Activated naive CD4-positive, alpha-beta T cell treated with anti-CD3 and anti-CD28 coated beads, Interleukin-2, amount 10 ng/mL, durations not matched to agents 7 days and 5 days (primary cell): ENCODE data around the gene ALK.

ENCODE experiments used
- CTCF ChIA-PET: fragments of 350-600 bp; sonication (Branson Sonifier 250); formaldehyde crosslinking; loops from one replicate; lab custom pipeline; 2021; ENCODE audit warnings: antibody characterized with exemption; lab: Charles Lee
- DNase-seq: peaks from one replicate; pipeline ENCODE4 v3.0.0-alpha.2; 2020
- H3K27ac Mint-ChIP-seq: one replicate; pipeline ENCODE4 v1.8.0; 2021; ENCODE audit warnings: mild to moderate bottlenecking, moderate library complexity, mixed read lengths
- H3K27me3 Mint-ChIP-seq: one replicate; pipeline ENCODE4 v1.8.0; 2021; ENCODE audit warnings: mild to moderate bottlenecking, mixed read lengths
- H3K36me3 Mint-ChIP-seq: one replicate; pipeline ENCODE4 v1.8.0; 2021; ENCODE audit warnings: mixed read lengths
- H3K4me1 Mint-ChIP-seq: one replicate; pipeline ENCODE4 v1.8.0; 2021; ENCODE audit warnings: mixed read lengths
- H3K4me3 Mint-ChIP-seq: one replicate; pipeline ENCODE4 v1.8.0; 2021; ENCODE audit warnings: mild to moderate bottlenecking, moderate library complexity, mixed read lengths
- H3K9me3 Mint-ChIP-seq: one replicate; pipeline ENCODE4 v1.8.0; 2021; ENCODE audit warnings: mixed read lengths

The ALK gene

DNA sequence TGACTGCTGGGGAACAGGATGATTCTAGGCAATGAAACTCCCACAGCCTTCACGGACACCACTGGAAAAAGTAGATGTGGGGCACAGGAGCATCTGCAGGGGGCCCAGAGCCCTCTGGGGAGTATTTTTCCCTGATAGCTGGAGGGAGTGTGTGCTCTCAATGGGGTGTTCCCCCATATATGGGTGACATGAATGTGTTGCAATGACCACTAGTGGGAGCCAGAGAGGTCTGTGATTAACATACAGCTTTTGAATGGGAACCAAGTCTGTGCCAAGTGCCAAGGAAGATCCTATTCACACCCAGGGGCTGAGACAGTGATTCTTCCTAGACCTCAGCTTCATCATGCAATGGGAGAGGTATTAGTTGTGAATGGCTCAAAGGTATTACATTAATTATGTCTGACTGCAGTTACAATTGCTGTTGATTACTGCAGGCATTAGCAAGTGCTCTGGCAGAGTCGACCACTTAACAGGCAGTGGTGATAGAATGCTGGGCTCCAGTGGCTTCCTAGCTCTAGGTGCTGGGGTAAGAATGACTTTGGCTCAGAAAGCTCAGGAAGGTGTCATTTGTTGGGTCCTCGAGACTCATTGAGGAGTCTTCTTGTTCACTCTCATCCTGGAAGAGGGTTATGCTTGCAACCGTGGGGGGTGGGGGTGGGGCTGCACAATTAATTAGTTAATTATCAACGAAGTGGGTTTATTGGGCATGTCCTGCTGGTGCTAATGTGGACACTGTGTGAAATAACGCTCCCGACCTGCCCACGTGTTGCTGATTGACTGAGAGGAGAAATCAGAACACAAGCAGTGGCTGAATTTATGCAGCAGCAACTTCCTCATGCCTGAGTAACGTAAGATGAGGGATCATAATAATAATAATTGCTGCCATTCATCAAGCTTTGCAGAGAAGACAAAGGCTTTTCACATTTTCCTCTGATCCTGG is 612.0 kb downstream of the ALK start:
- DNase-seq: peak; percentile 62
- H3K27ac Mint-ChIP-seq: no peak overlapping the region
- H3K27me3 Mint-ChIP-seq: peaks cover 46% of the 10 kb centered on the region
- H3K4me1 Mint-ChIP-seq: peaks cover 9% of the 10 kb centered on the region
- H3K4me3 Mint-ChIP-seq: no peak overlapping the region
- CTCF ChIA-PET: interaction anchor here (0.8 to 2.6 kb wide), 21 partner anchors 8 to 806 kb away, joined by 3 to 13 read pairs (median 5); no protein-coding TSS in a partner anchor
- no peaks in the 10 kb centered on the region for H3K36me3 Mint-ChIP-seq
- no peaks in the 10 kb centered on the region for H3K9me3 Mint-ChIP-seq

DNA sequence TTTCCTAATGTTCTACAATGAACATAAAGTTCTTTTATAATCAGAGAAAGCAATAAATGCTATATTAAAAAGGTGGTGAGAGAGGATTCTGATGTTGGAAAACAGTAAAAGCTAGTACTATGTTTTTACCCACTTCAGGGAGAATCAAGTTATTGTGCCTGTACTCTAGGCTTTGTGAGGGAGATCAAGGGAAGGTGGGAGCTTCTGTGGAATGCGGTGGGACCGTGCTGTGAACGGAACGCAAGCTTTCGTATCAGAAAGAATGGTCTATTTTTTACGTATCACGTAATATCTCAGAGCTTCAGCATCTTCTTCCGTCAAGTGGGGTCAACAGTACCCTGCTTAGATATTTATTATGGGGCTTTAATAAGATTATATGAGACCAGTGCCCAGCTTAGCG is 613.0 kb downstream of the ALK start:
- CTCF ChIA-PET: interaction anchor here (0.6 to 2.6 kb wide), 20 partner anchors 9 to 763 kb away, joined by 3 to 13 read pairs (median 5); no protein-coding TSS in a partner anchor

DNA sequence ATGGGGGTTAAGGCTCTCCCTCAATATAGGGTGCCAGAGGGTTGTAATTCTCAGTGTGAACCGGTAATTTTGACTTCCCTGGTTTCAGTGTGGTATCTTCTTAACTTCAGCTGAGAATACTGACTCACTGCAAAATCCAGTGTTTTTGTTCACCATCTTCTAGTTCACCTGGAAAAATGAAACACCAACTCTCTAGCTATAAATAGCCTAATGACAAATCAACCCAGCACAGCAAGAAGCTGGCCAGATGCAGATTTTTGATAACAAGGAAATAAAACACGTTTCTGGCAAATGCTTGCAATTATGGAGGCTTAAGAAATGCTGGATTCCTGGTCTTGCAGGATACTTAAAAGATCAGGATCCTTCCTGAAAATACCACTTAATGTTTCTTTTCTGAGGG is 613.9 kb downstream of the ALK start:
- CTCF ChIA-PET: interaction anchor here (0.7 to 2.6 kb wide), 7 partner anchors 10 to 497 kb away, joined by 3 to 13 read pairs (median 4); no protein-coding TSS in a partner anchor
- Mint-ChIP-seq H3K27me3 (peaks cover 30% of the 10 kb centered on the region), H3K36me3 (no peaks in the 10 kb centered on the region), H3K27ac (no peak overlapping the region), H3K4me1 (no peaks in the 10 kb centered on the region), H3K9me3 (no peaks in the 10 kb centered on the region), H3K4me3 (no peak overlapping the region)
- no peak for DNase-seq

More for the DNA sequence above, 613.0 kb downstream of the ALK start:
- no peak overlapping the region for H3K27ac Mint-ChIP-seq
- peaks cover under 1% of the 10 kb centered on the region for H3K4me1 Mint-ChIP-seq
- peaks cover 38% of the 10 kb centered on the region for H3K27me3 Mint-ChIP-seq
- H3K36me3 Mint-ChIP-seq: no peaks in the 10 kb centered on the region
- DNase-seq: no peak
- H3K4me3 Mint-ChIP-seq: no peak overlapping the region
- no peaks in the 10 kb centered on the region for H3K9me3 Mint-ChIP-seq

DNA sequence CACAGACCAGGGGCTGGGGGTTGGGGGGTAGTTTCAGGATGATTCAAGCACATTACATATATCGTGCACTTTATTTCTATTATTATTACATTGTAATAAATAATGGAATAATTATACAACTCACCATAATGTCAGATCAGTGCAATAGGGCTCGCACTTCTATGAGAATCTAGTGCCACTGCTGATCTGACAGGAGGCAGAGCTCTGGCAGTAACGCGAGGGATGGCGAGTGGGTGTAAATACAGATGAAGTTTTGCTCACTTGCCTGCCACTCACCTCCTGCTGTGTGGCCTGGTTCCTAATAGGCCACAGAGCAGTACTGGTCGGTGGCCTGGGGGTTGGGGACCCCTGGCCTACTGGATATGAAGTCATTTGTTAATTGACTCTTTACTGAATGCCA is 615.6 kb downstream of the ALK start:
- DNase-seq: no peak
- peaks cover 14% of the 10 kb centered on the region for H3K27me3 Mint-ChIP-seq
- peaks cover 2% of the 10 kb centered on the region for H3K9me3 Mint-ChIP-seq
- H3K27ac Mint-ChIP-seq: no peak overlapping the region
- H3K4me1 Mint-ChIP-seq: peaks cover 3% of the 10 kb centered on the region
- CTCF ChIA-PET: interaction anchor here (0.6 kb wide), 1 partner anchor 535 kb away, joined by 3 read pairs; no protein-coding TSS in a partner anchor
- H3K36me3 Mint-ChIP-seq: no peaks in the 10 kb centered on the region
- H3K4me3 Mint-ChIP-seq: no peak overlapping the region

DNA sequence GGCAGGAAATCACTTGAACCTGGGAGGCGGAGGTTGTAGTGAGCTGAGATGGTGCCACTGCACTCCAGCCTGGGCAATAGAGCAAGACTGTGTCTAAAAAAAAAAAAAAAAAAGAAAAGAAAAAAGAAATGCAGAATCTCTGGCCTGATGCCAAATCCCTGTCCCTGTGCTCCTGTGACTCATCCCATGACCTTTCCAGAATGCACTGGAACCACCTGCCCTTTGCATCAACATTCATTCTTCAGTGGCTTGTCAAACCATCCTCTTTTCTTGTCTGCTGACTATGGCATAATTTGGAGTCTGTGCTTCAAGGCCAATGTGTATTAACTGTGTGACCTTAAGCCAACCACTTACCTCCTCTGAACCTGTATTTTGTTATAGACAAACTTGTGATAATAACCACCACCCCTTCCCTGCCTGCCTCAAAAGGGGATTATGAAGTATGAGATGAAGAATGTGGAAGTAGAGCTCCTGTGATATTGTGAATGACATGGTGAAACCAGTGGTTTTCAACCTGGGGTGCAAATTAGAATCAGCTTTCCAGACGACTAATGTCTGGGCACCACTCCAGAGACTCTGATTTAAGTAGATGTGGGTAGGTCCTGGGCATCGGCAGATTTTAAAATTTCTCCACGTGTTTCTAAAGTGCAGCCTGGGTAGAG is 616.9 kb downstream of the ALK start:
- Mint-ChIP-seq H3K4me3 (no peak overlapping the region), H3K27ac (no peak overlapping the region), H3K9me3 (peaks cover 2% of the 10 kb centered on the region), H3K4me1 (peaks cover 3% of the 10 kb centered on the region), H3K36me3 (no peaks in the 10 kb centered on the region), H3K27me3 (peaks cover 14% of the 10 kb centered on the region)
- CTCF ChIA-PET: no interaction called here
- DNase-seq: no peak

DNA sequence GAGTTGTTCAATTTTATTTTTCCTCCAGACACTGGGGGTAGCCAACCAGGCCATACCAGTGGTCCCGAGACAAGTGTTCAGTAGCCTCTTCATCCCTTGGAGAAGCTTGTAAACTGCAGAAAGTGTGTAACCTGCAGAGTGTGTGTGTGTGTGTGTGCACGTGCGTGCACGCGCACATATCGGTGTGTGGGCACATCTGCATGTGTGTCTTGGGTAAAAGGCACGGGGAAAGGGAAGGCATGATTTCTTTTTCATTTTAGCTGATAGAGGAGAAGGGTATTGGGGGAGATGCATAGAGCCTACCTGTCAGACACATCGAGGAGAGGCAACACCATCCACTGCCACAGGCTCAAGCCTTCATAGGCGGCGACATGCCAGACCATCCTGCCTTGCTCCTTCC is 624.8 kb downstream of the ALK start:
- DNase-seq: no peak
- peaks cover 28% of the 10 kb centered on the region for H3K27me3 Mint-ChIP-seq

DNA sequence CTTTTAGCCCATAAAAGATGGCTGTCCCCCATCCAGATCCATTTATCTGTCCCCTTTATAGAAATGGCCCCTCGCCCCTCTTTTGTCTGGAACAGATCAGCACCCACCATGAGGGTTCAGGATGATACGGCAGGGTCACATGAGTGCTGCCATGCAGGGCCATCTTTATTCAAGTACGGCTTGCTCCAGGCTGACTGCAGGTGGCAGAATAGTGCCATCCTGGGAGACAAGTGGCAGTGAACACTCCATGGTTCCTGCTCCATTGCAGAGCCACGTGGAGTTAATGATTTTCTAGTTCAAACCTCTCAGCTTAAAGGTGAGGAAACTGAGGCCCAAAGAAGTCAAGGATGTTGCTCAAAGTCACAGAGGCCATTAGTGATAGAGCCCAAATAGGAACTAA is 625.5 kb downstream of the ALK start:
- CTCF ChIA-PET: interaction anchor here (1.1 kb wide), 1 partner anchor 13 kb away, joined by 6 read pairs; no protein-coding TSS in a partner anchor
- DNase-seq: peak; percentile 29

More for the DNA sequence above, 624.8 kb downstream of the ALK start:
- Mint-ChIP-seq H3K4me1 (peaks cover 3% of the 10 kb centered on the region), H3K4me3 (no peak overlapping the region), H3K9me3 (no peaks in the 10 kb centered on the region), H3K36me3 (no peaks in the 10 kb centered on the region), H3K27ac (no peak overlapping the region)
- CTCF ChIA-PET: no interaction called here

DNA sequence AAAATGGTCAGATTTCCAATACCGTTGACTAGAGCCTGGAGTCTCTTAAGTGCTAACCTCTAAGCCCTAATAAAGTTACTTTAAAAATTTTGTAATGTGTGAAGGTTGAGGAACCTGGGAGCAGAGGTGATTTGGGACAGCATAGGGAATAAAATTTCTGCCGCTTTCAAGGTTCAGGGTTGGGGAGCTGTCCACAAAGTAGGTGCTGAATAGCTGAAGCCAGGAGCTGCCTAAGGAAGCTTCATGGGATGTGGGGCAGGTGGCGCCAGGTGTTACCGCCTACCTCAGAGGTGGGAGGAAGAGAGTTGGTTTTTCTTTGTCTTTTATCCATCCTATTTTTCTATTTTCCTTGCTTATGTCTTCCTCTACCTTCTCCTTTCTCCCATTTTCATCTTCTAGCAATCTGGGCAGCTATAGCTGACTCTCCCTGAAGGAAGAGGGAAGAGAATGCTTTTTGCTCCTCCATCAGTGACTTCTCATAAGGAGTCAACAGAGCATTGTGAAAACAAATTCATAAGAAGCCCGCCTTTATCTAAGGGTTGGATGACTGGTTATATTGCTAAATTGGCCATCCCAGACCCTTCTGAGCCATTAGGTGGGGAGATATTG is 627.5 kb downstream of the ALK start:
- CTCF ChIA-PET: no interaction called here
- Mint-ChIP-seq H3K27ac (no peak overlapping the region), H3K9me3 (no peaks in the 10 kb centered on the region), H3K4me3 (no peak overlapping the region), H3K4me1 (no peaks in the 10 kb centered on the region), H3K27me3 (peaks cover 32% of the 10 kb centered on the region), H3K36me3 (no peaks in the 10 kb centered on the region)
- peak; percentile 59 for DNase-seq

More for the DNA sequence above, 625.5 kb downstream of the ALK start:
- Mint-ChIP-seq H3K27ac (no peak overlapping the region), H3K9me3 (no peaks in the 10 kb centered on the region), H3K27me3 (peaks cover 28% of the 10 kb centered on the region), H3K4me1 (no peaks in the 10 kb centered on the region), H3K4me3 (no peak overlapping the region), H3K36me3 (no peaks in the 10 kb centered on the region)

DNA sequence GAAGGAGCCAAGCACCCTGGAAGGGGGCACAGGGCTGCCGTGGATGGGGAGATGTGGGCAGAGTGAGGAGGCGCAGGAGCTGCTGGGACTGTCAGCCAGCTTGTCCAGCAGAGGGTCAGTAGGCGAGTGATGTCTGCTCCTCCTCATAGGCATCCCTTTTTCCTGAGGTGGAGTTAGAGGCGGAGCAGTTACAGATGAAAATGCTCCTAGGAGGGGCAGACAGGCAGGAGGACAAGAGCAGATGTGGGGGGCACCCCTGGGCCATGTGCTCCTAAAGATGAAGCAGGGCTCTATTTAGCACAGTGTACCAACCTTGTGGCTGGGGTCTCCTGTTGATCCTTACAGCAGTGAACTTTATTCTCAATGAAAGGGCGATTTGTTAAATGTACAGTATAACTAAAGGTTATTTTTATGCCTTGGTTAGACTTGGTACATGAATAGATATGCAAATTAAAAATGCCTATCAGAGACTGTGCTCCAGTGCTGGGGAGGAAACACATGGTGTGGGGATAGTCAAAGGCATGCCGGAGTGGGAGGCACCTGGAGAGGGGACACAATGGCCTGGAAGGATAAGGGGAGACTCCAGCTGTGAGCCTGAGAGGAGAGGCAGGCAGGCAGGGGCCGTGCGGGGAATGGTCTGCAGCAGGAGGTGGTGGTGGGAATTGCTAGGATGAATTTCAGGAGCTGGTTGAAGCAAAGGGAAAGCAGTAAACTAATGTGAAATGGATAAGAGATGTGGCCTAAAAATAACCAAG is 630.9 kb downstream of the ALK start:
- Mint-ChIP-seq H3K36me3 (no peaks in the 10 kb centered on the region), H3K27ac (no peak overlapping the region), H3K27me3 (peaks cover 22% of the 10 kb centered on the region), H3K9me3 (no peaks in the 10 kb centered on the region), H3K4me1 (no peaks in the 10 kb centered on the region), H3K4me3 (no peak overlapping the region)
- CTCF ChIA-PET: interaction anchor here (1.2 kb wide), 1 partner anchor 23 kb away, joined by 3 read pairs; no protein-coding TSS in a partner anchor
- DNase-seq: no peak

DNA sequence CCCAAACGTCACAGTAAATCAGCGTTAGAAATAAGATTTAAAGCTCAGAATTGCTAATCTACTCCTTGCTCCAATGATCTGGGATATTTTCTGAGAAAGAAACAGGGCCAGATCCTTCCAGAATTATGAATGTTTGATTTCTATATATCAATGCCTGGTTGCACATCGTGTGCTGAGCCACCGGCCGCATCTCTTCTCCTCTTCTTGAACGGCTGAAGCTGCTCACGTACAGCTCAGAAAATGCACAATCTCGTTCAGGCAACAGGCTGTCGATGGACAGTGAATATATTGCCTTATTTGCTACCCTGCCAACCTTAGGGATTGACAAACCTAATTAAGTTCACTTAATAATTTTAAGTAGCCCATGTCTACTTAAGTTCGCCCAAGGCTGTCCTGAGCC is 636.7 kb downstream of the ALK start:
- DNase-seq: no peak
- Mint-ChIP-seq H3K4me3 (no peak overlapping the region), H3K27me3 (peaks cover 5% of the 10 kb centered on the region), H3K36me3 (no peaks in the 10 kb centered on the region), H3K27ac (no peak overlapping the region), H3K4me1 (no peaks in the 10 kb centered on the region), H3K9me3 (no peaks in the 10 kb centered on the region)
- CTCF ChIA-PET: interaction anchor here (1.3 kb wide), 1 partner anchor 24 kb away, joined by 4 read pairs; no protein-coding TSS in a partner anchor

DNA sequence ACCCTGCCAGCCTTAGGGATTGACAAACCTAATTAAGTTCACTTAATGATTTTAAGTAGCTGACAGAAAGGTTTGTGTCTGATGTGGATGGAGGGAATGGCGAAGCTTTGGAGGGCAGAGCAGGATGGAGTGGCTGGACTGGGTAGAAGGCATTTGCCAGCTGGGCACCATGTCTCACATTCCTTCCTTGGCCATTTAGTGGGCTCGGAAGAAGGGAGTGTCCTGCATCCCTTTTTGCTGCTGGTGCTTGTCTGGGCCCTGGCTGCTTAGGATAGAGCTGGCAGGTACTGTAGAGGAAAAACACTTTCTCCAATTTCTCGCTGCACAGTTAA is 639.5 kb downstream of the ALK start:
- Mint-ChIP-seq H3K9me3 (no peaks in the 10 kb centered on the region), H3K27me3 (peaks cover 5% of the 10 kb centered on the region), H3K27ac (no peak overlapping the region), H3K4me1 (no peaks in the 10 kb centered on the region), H3K4me3 (no peak overlapping the region), H3K36me3 (no peaks in the 10 kb centered on the region)
- CTCF ChIA-PET: interaction anchor here (1.7 kb wide), 1 partner anchor 26 kb away, joined by 6 read pairs; no protein-coding TSS in a partner anchor
- DNase-seq: no peak

DNA sequence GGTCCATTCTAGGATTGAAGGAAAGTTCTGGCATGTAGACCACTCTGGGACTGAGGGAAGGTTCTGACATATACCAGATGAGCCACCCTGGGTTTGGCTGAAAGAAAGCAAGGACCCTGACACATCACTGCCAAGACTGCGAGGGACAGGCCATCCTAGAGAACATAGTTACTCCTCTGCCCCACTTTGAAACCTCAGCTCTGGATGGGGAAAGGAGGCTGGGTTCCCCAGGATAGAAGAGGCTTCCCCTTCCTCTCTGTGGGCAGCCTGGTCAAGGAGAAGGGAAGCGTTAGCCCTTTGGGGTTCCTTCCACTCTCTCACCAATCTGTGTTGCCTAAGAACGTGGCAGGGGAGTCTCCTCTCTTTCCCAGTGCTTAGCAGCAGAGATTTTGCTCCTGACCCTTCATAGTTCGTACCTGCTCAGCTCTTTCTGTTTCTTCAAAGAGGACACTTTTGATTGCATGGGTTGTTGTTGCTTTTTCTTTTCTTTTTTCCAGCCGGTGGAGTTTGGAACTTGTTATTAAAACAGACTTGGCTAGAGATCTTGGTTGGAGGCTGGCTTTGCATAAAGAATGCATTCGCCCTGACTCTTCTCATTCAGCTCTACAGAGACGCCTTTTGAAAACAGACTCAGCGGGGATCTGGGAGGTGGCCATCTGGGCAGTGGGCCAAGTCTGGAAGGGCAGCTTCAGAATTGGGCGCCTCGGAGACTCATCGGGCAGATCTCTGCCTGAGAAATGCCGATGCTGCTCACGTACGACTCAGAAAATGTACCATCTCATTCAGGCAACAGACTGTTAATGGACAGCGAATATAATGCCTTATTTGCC is 640.1 kb downstream of the ALK start:
- H3K36me3 Mint-ChIP-seq: no peaks in the 10 kb centered on the region
- CTCF ChIA-PET: no interaction called here
- peaks cover 8% of the 10 kb centered on the region for H3K27me3 Mint-ChIP-seq
- H3K27ac Mint-ChIP-seq: no peak overlapping the region
- H3K4me3 Mint-ChIP-seq: no peak overlapping the region
- H3K4me1 Mint-ChIP-seq: no peaks in the 10 kb centered on the region
- H3K9me3 Mint-ChIP-seq: no peaks in the 10 kb centered on the region
- no peak for DNase-seq

DNA sequence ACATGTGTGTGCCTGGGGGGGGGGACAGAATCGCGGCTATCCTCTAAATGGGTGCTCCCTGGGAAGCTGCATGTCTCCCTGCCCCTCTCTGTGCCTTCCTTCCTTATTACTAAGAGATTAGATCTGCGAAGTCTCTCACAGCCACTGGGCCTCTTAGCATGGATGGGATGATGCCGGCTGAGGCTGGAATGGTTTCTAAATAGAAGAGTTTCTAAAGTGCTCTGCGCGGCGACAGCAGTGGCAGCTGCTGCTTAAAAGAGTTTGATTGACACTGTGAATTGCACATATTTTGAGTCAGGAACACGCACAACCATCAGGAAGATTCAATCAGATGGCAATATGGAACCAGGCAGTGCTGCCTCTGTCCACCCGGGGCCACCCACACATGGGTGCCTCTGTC is 642.4 kb downstream of the ALK start:
- H3K4me3 Mint-ChIP-seq: no peak overlapping the region
- CTCF ChIA-PET: no interaction called here
- no peak overlapping the region for H3K27ac Mint-ChIP-seq
- H3K9me3 Mint-ChIP-seq: no peaks in the 10 kb centered on the region
- DNase-seq: no peak
- no peaks in the 10 kb centered on the region for H3K4me1 Mint-ChIP-seq
- H3K27me3 Mint-ChIP-seq: peaks cover 19% of the 10 kb centered on the region
- no peaks in the 10 kb centered on the region for H3K36me3 Mint-ChIP-seq
